ENCODE measurements around the gene PROCA1.

DNA sequence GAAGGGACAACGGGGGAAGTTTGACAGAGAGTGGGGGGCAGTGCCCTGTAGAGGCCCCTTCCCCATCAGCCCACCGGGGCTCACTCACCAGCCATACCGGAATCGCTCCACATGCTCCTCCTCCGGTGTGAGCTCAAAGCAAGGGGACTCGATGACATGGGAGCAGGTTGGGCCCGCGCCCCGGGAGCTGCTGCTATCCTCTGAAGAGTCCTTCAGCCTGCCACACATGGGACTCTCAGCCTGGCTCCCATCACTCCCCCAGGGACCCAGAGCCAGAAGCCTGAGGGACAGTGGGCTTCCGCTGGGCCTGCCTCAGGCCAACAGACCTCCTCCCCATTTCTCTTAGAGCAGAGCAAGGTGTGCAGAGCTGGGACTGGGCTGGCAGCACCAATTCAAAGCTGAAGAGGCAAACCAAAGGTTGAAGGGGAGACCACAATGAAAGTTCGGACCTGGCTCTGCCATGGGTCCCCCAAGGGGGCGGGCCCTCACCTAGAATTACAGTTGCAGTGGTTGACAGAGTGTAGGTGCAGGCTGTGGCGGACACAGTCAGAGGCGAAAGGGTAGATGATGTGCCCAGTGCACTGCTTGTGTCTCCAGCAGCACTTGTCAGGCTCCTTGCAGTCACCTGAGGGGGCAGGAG lies 7.3 kb downstream of the PROCA1 start:
- TF ChIP-seq EZH2 (IDR thresholded peaks at IDR 0.05; ENCODE audit: borderline replicate concordance, low read length): no peak
- TF ChIP-seq, protein P1, sequence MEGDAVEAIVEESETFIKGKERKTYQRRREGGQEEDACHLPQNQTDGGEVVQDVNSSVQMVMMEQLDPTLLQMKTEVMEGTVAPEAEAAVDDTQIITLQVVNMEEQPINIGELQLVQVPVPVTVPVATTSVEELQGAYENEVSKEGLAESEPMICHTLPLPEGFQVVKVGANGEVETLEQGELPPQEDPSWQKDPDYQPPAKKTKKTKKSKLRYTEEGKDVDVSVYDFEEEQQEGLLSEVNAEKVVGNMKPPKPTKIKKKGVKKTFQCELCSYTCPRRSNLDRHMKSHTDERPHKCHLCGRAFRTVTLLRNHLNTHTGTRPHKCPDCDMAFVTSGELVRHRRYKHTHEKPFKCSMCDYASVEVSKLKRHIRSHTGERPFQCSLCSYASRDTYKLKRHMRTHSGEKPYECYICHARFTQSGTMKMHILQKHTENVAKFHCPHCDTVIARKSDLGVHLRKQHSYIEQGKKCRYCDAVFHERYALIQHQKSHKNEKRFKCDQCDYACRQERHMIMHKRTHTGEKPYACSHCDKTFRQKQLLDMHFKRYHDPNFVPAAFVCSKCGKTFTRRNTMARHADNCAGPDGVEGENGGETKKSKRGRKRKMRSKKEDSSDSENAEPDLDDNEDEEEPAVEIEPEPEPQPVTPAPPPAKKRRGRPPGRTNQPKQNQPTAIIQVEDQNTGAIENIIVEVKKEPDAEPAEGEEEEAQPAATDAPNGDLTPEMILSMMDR (conservative IDR thresholded peaks at IDR 0.05 in 1 of 2, IDR thresholded peaks at IDR 0.05 in 1 of 2; ENCODE audit: extremely low read depth in 1 of 2, insufficient read depth in 1 of 2, low read depth in 1 of 2, low read length in 2 of 2): no peak

Data from mammary epithelial cell (primary cell).